ENCODE results near the gene VANGL1.

The VANGL1 gene

GRCh38 chr1:115744646-115745275 is 103.0 kb downstream of the VANGL1 start:
- DNase-seq (ENCODE audit: low read depth in 2 of 2), result no peak

DNA sequence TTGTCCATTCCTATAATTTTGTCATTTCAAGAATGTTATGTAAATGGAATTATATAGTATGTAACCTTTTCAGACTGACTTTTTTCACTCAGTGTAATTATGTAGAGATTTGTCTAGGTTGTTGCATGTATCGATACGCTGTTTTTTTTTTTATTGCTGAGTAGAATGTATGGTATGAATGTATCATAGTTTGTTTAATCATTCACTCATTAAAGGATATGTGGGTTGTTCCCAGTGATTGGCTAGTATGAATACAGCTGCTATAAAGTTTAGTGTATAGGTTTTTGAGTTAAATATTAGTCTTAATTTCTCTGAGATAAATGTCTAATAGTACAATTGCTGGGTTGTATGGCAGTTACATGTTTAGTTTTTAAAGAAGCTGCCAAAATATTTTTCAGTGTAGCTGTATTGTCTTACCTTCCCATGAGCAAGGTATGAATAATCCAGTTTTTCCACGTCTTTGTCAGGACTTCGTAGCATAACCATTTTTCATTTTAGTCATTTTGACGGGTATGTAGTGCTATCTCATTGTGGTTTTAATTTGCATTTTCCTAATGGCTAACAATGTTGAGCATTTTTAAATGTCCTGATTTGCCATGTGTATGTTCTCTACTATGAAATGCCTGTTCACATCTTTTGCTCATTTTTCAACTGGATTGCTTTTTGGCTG is 104.4 kb downstream of the VANGL1 start:
- DNase-seq (ENCODE audit: low read depth in 2 of 2), result no peak
